Endodermal cell (in vitro differentiated cells): ENCODE measurements around the gene PLSCR2. TPM values are rescaled to one million over a fixed set of nuclear protein-coding genes. Genes with fewer than 3 reads are reported as not detected.
"Not testable (repeated sequence)": the region's sequence is repeated elsewhere in the genome, so short reads cannot be mapped to it uniquely, and the experiment has no call there.

Experiments
- DNase-seq: peaks from one replicate; pipeline ENCODE4 v3.0.0-alpha.2; 2017
- H3K27ac ChIP-seq: 2 replicates; pipeline ENCODE4 v1.5.1; 2013; ENCODE audit warnings: mild to moderate bottlenecking, low read depth, low read length, moderate library complexity
- H3K27me3 ChIP-seq: 2 replicates; pipeline ENCODE4 v1.6.1; 2013; ENCODE audit warnings: mild to moderate bottlenecking, low read length, moderate library complexity; ENCODE audit not compliant: insufficient read depth, control insufficient read depth, poor library complexity, severe bottlenecking
- H3K36me3 ChIP-seq: 2 replicates; pipeline ENCODE4 v1.7.0; 2013; ENCODE audit warnings: mild to moderate bottlenecking, low read length, moderate library complexity; ENCODE audit not compliant: control insufficient read depth, insufficient read depth
- H3K4me1 ChIP-seq: one replicate; pipeline ENCODE4 v1.7.0; 2013; ENCODE audit warnings: low read length; ENCODE audit not compliant: control insufficient read depth, insufficient read depth
- H3K4me3 ChIP-seq: 2 replicates; pipeline ENCODE4 v1.5.1; 2013; ENCODE audit warnings: mild to moderate bottlenecking, low read length, moderate library complexity
- H3K9ac ChIP-seq: 2 replicates; pipeline ENCODE4 v1.6.1; 2013; ENCODE audit warnings: mild to moderate bottlenecking, low read length, moderate library complexity; ENCODE audit not compliant: poor library complexity, severe bottlenecking; ENCODE audit errors: extremely low read depth
- H3K9me3 ChIP-seq: 2 replicates; pipeline ENCODE4 v1.6.1; 2013; ENCODE audit warnings: mild to moderate bottlenecking, low read length, moderate library complexity; ENCODE audit not compliant: control insufficient read depth
- H3K27ac Mint-ChIP-seq: 2 replicates; pipeline ENCODE4 v1.8.0; 2020; ENCODE audit warnings: mixed read lengths
- H3K27me3 Mint-ChIP-seq: 2 replicates; pipeline ENCODE4 v1.8.0; 2021; ENCODE audit warnings: mild to moderate bottlenecking, mixed read lengths; ENCODE audit not compliant: insufficient read depth
- H3K36me3 Mint-ChIP-seq: 2 replicates; pipeline ENCODE4 v1.8.0; 2020; ENCODE audit warnings: low read depth, mixed read lengths
- H3K4me1 Mint-ChIP-seq: 2 replicates; pipeline ENCODE4 v1.8.0; 2020; ENCODE audit warnings: mixed read lengths
- H3K4me3 Mint-ChIP-seq: 2 replicates; pipeline ENCODE4 v1.8.0; 2020; ENCODE audit warnings: mild to moderate bottlenecking, moderate library complexity, mixed read lengths
- H3K9me3 Mint-ChIP-seq: 2 replicates; pipeline ENCODE4 v1.8.0; 2020; ENCODE audit warnings: mild to moderate bottlenecking, mixed read lengths
- WGBS, 2 experiments: methylation state at CpG; one replicate each; pipeline versions ENCODE4 v1.1.5 to v1.1.7; 2013; ENCODE audit warnings: missing lambda C conversion rate in 2 of 2, mixed read lengths in 1 of 2; ENCODE audit not compliant: insufficient coverage in 1 of 2, insufficient read length in 1 of 2; 5-methylcytosine and 5-hydroxymethylcytosine counted together
- total RNA-seq, 2 donors: library from RNA; stranded (reverse); fragmentation: NEBNext Ultra II Directional in 1 of 2; extraction: Animal tissue kit (Norgen Biotek cat#: 25700) in 1 of 2; gene quantifications; 2 replicates in 1 of 2; 3 replicates in 1 of 2; pipeline ENCODE4 v1.2.1, GENCODE V29; 2021
- TF ChIP-seq, protein P1 (sequence below): fragments of 200-600 bp; sonication (generic); conservative IDR thresholded peaks from 2 replicates; pipeline ENCODE4 v1.5.0; 2021; ENCODE audit warnings: antibody characterized with exemption, mild to moderate bottlenecking

The PLSCR2 gene
- total RNA-seq, 2 donors from 2014 or later: 3.0 to 17.7 TPM

DNA sequence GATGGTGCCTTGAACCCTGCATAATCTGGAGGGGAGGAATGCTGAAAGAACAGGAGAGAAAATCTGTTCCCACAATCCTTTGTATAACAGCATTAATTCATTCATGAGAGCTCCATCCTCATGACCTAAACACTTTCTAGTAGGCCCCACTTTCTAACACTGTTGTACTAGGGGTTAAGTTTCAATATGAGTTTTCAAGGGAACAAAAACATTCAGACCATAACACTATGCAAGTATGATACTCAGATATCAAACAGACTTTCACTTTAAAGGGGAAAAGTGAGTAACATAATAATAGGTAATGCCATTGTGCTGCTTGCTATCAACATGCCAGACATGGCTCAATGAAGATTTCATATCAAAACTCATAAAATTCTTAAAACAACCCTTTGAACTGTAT, 32.4 kb upstream of the PLSCR2 start:
- H3K4me1 Mint-ChIP-seq: peaks cover 33% of the 10 kb centered on the region
- H3K27ac Mint-ChIP-seq: no peak overlapping the region
- no peak overlapping the region for H3K4me3 ChIP-seq
- no peaks in the 10 kb centered on the region for H3K36me3 ChIP-seq
- no peak overlapping the region for H3K4me3 Mint-ChIP-seq
- no peaks in the 10 kb centered on the region for H3K27me3 Mint-ChIP-seq
- peaks cover 10% of the 10 kb centered on the region for H3K9me3 ChIP-seq
- no peak for DNase-seq
- H3K9ac ChIP-seq: no peak overlapping the region
- peaks cover 5% of the 10 kb centered on the region for H3K36me3 Mint-ChIP-seq
- no peaks in the 10 kb centered on the region for H3K27me3 ChIP-seq
- H3K27ac ChIP-seq: no peak overlapping the region
- TF ChIP-seq, protein P1, sequence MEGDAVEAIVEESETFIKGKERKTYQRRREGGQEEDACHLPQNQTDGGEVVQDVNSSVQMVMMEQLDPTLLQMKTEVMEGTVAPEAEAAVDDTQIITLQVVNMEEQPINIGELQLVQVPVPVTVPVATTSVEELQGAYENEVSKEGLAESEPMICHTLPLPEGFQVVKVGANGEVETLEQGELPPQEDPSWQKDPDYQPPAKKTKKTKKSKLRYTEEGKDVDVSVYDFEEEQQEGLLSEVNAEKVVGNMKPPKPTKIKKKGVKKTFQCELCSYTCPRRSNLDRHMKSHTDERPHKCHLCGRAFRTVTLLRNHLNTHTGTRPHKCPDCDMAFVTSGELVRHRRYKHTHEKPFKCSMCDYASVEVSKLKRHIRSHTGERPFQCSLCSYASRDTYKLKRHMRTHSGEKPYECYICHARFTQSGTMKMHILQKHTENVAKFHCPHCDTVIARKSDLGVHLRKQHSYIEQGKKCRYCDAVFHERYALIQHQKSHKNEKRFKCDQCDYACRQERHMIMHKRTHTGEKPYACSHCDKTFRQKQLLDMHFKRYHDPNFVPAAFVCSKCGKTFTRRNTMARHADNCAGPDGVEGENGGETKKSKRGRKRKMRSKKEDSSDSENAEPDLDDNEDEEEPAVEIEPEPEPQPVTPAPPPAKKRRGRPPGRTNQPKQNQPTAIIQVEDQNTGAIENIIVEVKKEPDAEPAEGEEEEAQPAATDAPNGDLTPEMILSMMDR: no peak
- H3K4me1 ChIP-seq: peaks cover 9% of the 10 kb centered on the region
- H3K9me3 Mint-ChIP-seq: peaks cover 16% of the 10 kb centered on the region

DNA sequence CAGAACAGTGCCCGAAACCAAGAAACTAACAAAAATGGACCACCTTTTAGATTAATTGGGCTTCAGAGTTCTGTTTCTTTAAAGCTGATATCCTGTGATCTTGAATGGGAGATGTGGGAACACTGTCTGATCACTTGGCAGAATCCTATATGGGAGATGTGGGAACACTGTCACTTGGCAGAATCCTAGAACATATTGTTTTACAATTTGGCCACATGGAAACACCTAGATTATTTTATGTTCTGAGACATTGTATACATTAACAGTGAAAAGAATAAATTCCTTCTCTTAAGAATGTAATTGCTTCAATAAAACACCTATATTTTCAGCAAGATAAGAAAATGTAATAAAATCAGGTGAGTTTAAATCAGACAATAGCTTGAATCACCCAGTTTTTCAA, 30.3 kb upstream of the PLSCR2 start:
- Histone ChIP-seq H3K4me1 (peaks cover 7% of the 10 kb centered on the region), H3K36me3 (no peaks in the 10 kb centered on the region), H3K27ac (no peak overlapping the region), H3K9ac (no peak overlapping the region), H3K9me3 (peaks cover 10% of the 10 kb centered on the region), H3K4me3 (no peak overlapping the region), H3K27me3 (no peaks in the 10 kb centered on the region)
- peaks cover 22% of the 10 kb centered on the region for H3K9me3 Mint-ChIP-seq
- no peaks in the 10 kb centered on the region for H3K27me3 Mint-ChIP-seq
- WGBS, 2 experiments: 100% methylated on average over 1 of the region's 1 CpG
- TF ChIP-seq, protein P1: no peak
- DNase-seq: no peak
- peaks cover 5% of the 10 kb centered on the region for H3K36me3 Mint-ChIP-seq
- H3K4me3 Mint-ChIP-seq: no peak overlapping the region
- peaks cover 19% of the 10 kb centered on the region for H3K4me1 Mint-ChIP-seq
- H3K27ac Mint-ChIP-seq: no peak overlapping the region

DNA sequence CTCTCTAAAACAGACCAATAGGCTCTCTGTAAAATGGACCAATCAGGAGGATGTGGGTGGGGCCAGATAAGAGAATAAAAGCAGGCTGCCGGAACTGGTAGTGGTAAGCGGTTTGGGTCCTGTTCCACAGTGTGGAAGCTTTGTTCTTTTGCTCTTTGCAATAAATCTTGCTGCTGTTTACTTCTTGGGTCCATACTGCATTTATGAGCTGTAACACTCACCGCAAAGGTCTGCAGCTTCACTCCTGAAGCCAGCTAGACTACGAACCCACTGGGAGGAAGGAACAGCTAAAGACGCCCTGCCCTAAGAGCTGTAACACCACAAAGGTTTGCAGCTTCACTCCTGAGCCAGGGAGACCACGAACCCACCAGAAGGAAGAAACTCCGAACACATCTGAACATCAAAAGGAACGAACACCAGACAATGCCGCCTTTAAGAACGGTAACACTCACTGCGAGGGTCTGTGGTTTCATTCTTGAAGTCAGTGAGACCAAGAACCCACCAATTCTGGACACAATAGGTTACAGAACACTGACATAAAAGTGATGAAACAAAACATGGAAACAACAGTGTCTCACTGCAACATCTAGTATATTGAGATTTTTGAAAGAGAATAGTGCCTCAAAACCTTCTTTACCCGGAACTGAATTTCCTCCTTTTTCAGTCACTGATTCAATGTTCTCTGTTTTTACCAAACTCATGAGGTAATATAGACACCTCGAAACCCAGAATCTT, 28.8 kb upstream of the PLSCR2 start:
- WGBS, 2 experiments: 89 to 95% methylated on average over 10 to 13 of the region's 13 CpGs
- DNase-seq: no peak
- no peak overlapping the region for H3K27ac Mint-ChIP-seq
- peaks cover 7% of the 10 kb centered on the region for H3K4me1 Mint-ChIP-seq
- Histone ChIP-seq H3K4me1 (peaks cover 4% of the 10 kb centered on the region), H3K9me3 (peaks cover 10% of the 10 kb centered on the region), H3K36me3 (no peaks in the 10 kb centered on the region), H3K4me3 (no peak overlapping the region), H3K27ac (no peak overlapping the region), H3K27me3 (no peaks in the 10 kb centered on the region), H3K9ac (no peak overlapping the region)
- peaks cover 8% of the 10 kb centered on the region for H3K36me3 Mint-ChIP-seq
- TF ChIP-seq, protein P1: no peak
- H3K4me3 Mint-ChIP-seq: no peak overlapping the region
- peaks cover 22% of the 10 kb centered on the region for H3K9me3 Mint-ChIP-seq
- H3K27me3 Mint-ChIP-seq: no peaks in the 10 kb centered on the region

DNA sequence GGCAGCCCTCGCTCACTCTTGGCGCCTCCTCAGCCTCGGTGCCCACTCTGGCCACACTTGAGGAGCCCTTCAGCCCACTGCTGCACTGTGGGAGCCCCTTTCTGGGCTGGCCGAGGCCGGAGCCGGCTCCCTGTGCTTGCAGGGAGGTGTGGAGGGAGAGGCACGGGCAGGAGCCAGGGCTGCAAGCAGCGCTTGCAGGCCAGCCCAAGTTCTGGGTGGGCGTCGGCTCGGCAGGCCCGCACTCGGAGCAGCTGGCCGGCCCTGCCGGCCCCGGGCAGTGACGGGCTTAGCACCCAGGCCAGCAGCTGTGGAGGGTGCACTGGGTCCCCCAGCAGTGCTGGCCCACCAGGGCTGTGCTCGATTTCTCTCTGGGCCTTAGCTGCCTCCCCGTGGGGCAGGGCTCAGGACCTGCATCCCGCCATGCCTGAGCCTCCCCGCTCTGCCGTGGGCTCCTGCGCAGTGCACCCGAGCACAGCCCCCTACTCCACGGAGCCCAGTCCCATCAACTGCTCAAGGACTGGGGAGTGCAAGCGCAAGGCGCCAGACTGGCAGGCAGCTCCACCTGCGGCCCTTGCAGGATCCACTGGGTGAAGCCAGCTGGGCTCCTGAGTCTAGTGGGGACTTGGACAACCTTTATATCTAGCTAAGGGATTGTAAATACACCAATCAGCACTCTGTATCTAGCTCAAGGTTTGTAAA, 27.9 kb upstream of the PLSCR2 start:
- DNase-seq, H3K36me3 Mint-ChIP-seq, H3K27ac ChIP-seq, H3K36me3 ChIP-seq, H3K4me1 ChIP-seq, H3K4me3 ChIP-seq, H3K4me3 Mint-ChIP-seq, H3K9ac ChIP-seq, H3K27ac Mint-ChIP-seq, H3K4me1 Mint-ChIP-seq, H3K27me3 ChIP-seq, H3K27me3 Mint-ChIP-seq: not testable (repeated sequence)
- peaks cover 26% of the 10 kb centered on the region for H3K9me3 Mint-ChIP-seq
- WGBS, 2 experiments: 93 to 95% methylated on average over 7 to 28 of the region's 28 CpGs
- peaks cover 14% of the 10 kb centered on the region for H3K9me3 ChIP-seq
